Measurements from ENCODE around the gene DSCAM. TPM values are rescaled to one million over a fixed set of nuclear protein-coding genes. Genes with fewer than 3 reads are reported as not detected.

The DSCAM gene
- total RNA-seq, 1 donor from 2014 or later: 0.06 TPM

- no peak for DNase-seq (ENCODE audit: low read depth)
- TF ChIP-seq CTCF (conservative IDR thresholded peaks at IDR 0.05; ENCODE audit: low read depth, low read length): no peak
- H3K4me3 ChIP-seq (ENCODE audit: low read depth, low read length): no peak overlapping the region
Observed at GRCh38 chr21:40658311-40658710, 188.6 kb downstream of the DSCAM start.

GRCh38 chr21:40652436-40652835 is 194.5 kb downstream of the DSCAM start:
- no peak for TF ChIP-seq CTCF (conservative IDR thresholded peaks at IDR 0.05; ENCODE audit: low read depth, low read length)
- DNase-seq (ENCODE audit: low read depth): no peak
- no peak overlapping the region for H3K4me3 ChIP-seq (ENCODE audit: low read depth, low read length)

GRCh38 chr21:40647706-40648105 is 199.3 kb downstream of the DSCAM start:
- no peak for DNase-seq (ENCODE audit: low read depth)
- no peak overlapping the region for H3K4me3 ChIP-seq (ENCODE audit: low read depth, low read length)
- TF ChIP-seq CTCF (conservative IDR thresholded peaks at IDR 0.05; ENCODE audit: low read depth, low read length): no peak

GRCh38 chr21:40646651-40647050 is 200.3 kb downstream of the DSCAM start:
- H3K4me3 ChIP-seq (ENCODE audit: low read depth, low read length): no peak overlapping the region
- no peak for DNase-seq (ENCODE audit: low read depth)
- no peak for TF ChIP-seq CTCF (conservative IDR thresholded peaks at IDR 0.05; ENCODE audit: low read depth, low read length)

GRCh38 chr21:40641042-40641441 is 205.9 kb downstream of the DSCAM start:
- TF ChIP-seq CTCF (conservative IDR thresholded peaks at IDR 0.05; ENCODE audit: low read depth, low read length): no peak
- DNase-seq (ENCODE audit: low read depth): no peak
- no peak overlapping the region for H3K4me3 ChIP-seq (ENCODE audit: low read depth, low read length)

- no peak overlapping the region for H3K4me3 ChIP-seq (ENCODE audit: low read depth, low read length)
- no peak for DNase-seq (ENCODE audit: low read depth)
- no peak for TF ChIP-seq CTCF (conservative IDR thresholded peaks at IDR 0.05; ENCODE audit: low read depth, low read length)
Observed at GRCh38 chr21:40640266-40640789, 206.6 kb downstream of the DSCAM start.

GRCh38 chr21:40639616-40640194 is 207.3 kb downstream of the DSCAM start:
- no peak for TF ChIP-seq CTCF (conservative IDR thresholded peaks at IDR 0.05; ENCODE audit: low read depth, low read length)
- H3K4me3 ChIP-seq (ENCODE audit: low read depth, low read length): no peak overlapping the region
- DNase-seq (ENCODE audit: low read depth): no peak

All from epithelial cell of proximal tubule (primary cell).